A673 (cell line): ENCODE measurements around the gene LRRC4C.

Source experiments
- CTCF ChIP-seq: fragments of 300-800, 200-600 bp; sonication (generic); conservative IDR thresholded peaks from 2 replicates; pipeline ENCODE4 v1.5.1; 2017; ENCODE audit warnings: low read depth, mild to moderate bottlenecking, antibody characterized with exemption, low read length, moderate library complexity, mixed read lengths
- EZH2 ChIP-seq: fragments of 200-600 bp; sonication (generic); IDR thresholded peaks from 2 replicates; pipeline ENCODE4 v1.6.1; 2017; ENCODE audit warnings: borderline replicate concordance, low read depth, mild to moderate bottlenecking, mixed read lengths, antibody characterized with exemption, low read length; ENCODE audit not compliant: poor library complexity, severe bottlenecking

DNA sequence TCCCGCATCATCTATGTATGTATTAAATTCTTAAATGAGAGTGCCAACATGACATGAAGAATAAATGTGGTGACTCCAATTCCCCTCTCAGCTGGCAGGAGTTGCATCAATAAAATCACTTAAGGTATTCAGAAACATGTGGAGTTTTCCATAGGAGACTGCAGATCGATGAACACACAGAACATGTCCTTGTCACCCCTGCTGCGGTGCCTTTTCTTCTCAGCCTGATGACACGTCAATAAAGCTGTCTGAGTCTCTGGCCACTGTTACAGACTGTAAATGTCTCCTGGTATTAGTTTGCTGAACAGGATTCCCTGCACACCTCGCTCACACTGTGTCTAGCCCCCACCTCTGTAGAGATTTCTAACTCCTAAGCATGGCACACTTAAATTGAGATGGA is 460.5 kb downstream of the LRRC4C start:
- TF ChIP-seq EZH2 = no peak
- no peak for TF ChIP-seq CTCF
